Posterior cingulate gyrus (tissue), 11 donors: ENCODE results near the gene ZNF3.
A peak's percentile ranks its signal among the peaks of the same experiment; 100 is the strongest.

Experiments
- DNase-seq, 10 donors: peaks; one replicate each; pipeline versions ENCODE4 v3.0.0 to v3.0.0-alpha.2; 2020 to 2021; ENCODE audit warnings: mixed read lengths in 3 of 10
- intact Hi-C: fragments of 100-400 bp; cut with DNase I; formaldehyde crosslinking; loops from one replicate; pipeline ENCODE4 v1.15.1; 2023

ZNF3 gene

GRCh38 chr7:100063376-100063775, 18.1 kb downstream of the ZNF3 start:
- peak in 1 of 10 donors; percentile 22 for DNase-seq
- intact Hi-C loops = no loop called here

- DNase-seq = peak in 1 of 10 donors; percentile 24
- intact Hi-C loops = no loop called here
These were observed 19.9 kb downstream of the ZNF3 start for GRCh38 chr7:100061518-100062193.

GRCh38 chr7:100059251-100059739, 22.2 kb downstream of the ZNF3 start:
- DNase-seq = peak in 1 of 10 donors; percentile 24
- intact Hi-C loops = loop anchor here (10.0 kb wide), 1 partner anchor 144 kb away; the partner anchor contains the start of gene TRIM4

- intact Hi-C loops = loop anchor here (10.0 kb wide), 1 partner anchor 142 kb away; the partner anchor contains the start of gene TRIM4
- DNase-seq = peak in 1 of 10 donors; percentile 58
These were observed 24.5 kb downstream of the ZNF3 start for GRCh38 chr7:100057006-100057405.

- intact Hi-C loops = loop anchor here (1.0 to 10.0 kb wide), 2 partner anchors 59 to 138 kb away; partner anchors contain the start of gene TRIM4
These were observed 28.3 kb downstream of the ZNF3 start for GRCh38 chr7:100053215-100053614.

GRCh38 chr7:100051611-100052010, 29.9 kb downstream of the ZNF3 start:
- DNase-seq = no peak
- intact Hi-C loops = loop anchor here (10.0 kb wide), 1 partner anchor 137 kb away; the partner anchor contains the start of gene TRIM4

More at GRCh38 chr7:100053215-100053614, 28.3 kb downstream of the ZNF3 start:
- DNase-seq = peak in 6 of 10 donors; percentile 29 to 91 (median 44)

- intact Hi-C loops = loop anchor here (2.0 to 10.0 kb wide), 2 partner anchors 35 to 135 kb away; partner anchors contain the start of genes TRIM4 and ZKSCAN1
These were observed 31.9 kb downstream of the ZNF3 start, which contains the start of gene ZSCAN21 for GRCh38 chr7:100049441-100050291. TSS of gene ZSCAN21 (plus strand) at chr7:100049774. CDS start at chr7:100057007, 7,233 bp downstream.

GRCh38 chr7:100048680-100049079, 32.8 kb downstream of the ZNF3 start:
- intact Hi-C loops = loop anchor here (2.0 kb wide), 1 partner anchor 34 kb away; the partner anchor contains the start of gene ZKSCAN1
- peak in 1 of 10 donors; percentile 15 for DNase-seq

More at GRCh38 chr7:100049441-100050291, 31.9 kb downstream of the ZNF3 start, which contains the start of gene ZSCAN21:
- peak; percentile 76 to 98 (median 86) for DNase-seq

GRCh38 chr7:100044718-100045117, 36.8 kb downstream of the ZNF3 start:
- intact Hi-C loops = no loop called here
- DNase-seq = peak in 1 of 10 donors; percentile 84

GRCh38 chr7:100040575-100040974, 40.9 kb downstream of the ZNF3 start:
- peak in 1 of 10 donors; percentile 22 for DNase-seq

GRCh38 chr7:100038326-100038725, 43.2 kb downstream of the ZNF3 start:
- no peak for DNase-seq
- intact Hi-C loops = no loop called here

More at GRCh38 chr7:100040575-100040974, 40.9 kb downstream of the ZNF3 start:
- intact Hi-C loops = no loop called here

GRCh38 chr7:100035876-100036275, 45.6 kb downstream of the ZNF3 start:
- intact Hi-C loops = no loop called here
- no peak for DNase-seq

- DNase-seq = peak in 1 of 10 donors; percentile 17
- intact Hi-C loops = no loop called here
These were observed 46.5 kb downstream of the ZNF3 start for GRCh38 chr7:100034871-100035510.

- intact Hi-C loops = no loop called here
- no peak for DNase-seq
These were observed 48.0 kb downstream of the ZNF3 start for GRCh38 chr7:100033526-100033925.

- peak in 1 of 10 donors; percentile 26 for DNase-seq
- intact Hi-C loops = no loop called here
These were observed 51.9 kb downstream of the ZNF3 start for GRCh38 chr7:100029596-100029995.

- DNase-seq = peak in 1 of 10 donors; percentile 43
- intact Hi-C loops = no loop called here
These were observed 54.3 kb downstream of the ZNF3 start for GRCh38 chr7:100027197-100027596.

- peak in 1 of 10 donors; percentile 15 for DNase-seq
- intact Hi-C loops = no loop called here
These were observed 57.4 kb downstream of the ZNF3 start for GRCh38 chr7:100024020-100024619.

- peak in 1 of 10 donors; percentile 46 for DNase-seq
These were observed 58.0 kb downstream of the ZNF3 start for GRCh38 chr7:100023526-100023925.

GRCh38 chr7:100022621-100023020, 58.9 kb downstream of the ZNF3 start:
- intact Hi-C loops = no loop called here
- no peak for DNase-seq

More at GRCh38 chr7:100023526-100023925, 58.0 kb downstream of the ZNF3 start:
- intact Hi-C loops = no loop called here
